PC-9 (cell line): Measurements from ENCODE around the gene LINGO3.

ENCODE experiments used
- EZH2 ChIP-seq: fragments of 200-600 bp; sonication (generic); IDR thresholded peaks from 2 replicates; pipeline ENCODE4 v1.8.0; 2017; ENCODE audit warnings: antibody characterized with exemption, low read depth
- TF ChIP-seq, protein P1 (sequence below): fragments of 200-600 bp; sonication (generic); conservative IDR thresholded peaks from 2 replicates; pipeline ENCODE4 v1.6.1; 2017; ENCODE audit warnings: mixed run types, antibody characterized with exemption, mild to moderate bottlenecking, moderate library complexity

DNA sequence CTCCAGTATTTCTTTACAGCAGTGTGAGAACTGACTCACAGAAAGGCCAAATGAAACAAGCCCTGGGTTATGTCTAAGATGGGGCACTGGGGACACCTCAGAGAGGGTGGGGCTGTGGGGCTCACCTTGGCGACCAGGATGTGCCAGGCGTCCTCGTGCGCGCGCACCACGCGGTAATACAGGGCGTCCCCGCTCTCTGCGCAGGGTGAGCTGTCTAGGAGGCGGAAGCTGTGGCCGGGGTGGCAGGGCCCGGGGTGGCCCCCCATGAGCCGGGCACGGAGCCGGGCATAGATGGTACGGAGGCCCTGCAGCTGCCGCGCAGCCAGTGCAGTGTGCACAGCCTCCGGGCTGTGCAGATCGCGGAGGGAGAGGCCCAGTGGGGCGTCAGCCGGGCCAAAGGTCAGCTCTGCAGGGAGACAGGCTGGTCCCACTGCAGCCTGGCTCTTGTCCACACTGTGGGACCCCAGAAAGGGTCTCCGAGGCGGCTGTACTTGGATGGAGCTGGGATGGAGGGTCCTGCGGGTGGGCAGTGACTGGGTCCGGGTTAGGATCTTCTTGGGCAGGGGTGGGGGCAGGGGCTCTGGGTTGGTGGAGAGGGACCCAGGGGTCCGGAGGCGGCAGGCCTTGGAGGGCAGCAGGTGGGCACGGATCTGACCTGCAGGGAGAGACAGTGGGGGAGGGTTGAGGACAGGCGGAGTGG, 29.3 kb downstream of the LINGO3 start:
- TF ChIP-seq, protein P1, sequence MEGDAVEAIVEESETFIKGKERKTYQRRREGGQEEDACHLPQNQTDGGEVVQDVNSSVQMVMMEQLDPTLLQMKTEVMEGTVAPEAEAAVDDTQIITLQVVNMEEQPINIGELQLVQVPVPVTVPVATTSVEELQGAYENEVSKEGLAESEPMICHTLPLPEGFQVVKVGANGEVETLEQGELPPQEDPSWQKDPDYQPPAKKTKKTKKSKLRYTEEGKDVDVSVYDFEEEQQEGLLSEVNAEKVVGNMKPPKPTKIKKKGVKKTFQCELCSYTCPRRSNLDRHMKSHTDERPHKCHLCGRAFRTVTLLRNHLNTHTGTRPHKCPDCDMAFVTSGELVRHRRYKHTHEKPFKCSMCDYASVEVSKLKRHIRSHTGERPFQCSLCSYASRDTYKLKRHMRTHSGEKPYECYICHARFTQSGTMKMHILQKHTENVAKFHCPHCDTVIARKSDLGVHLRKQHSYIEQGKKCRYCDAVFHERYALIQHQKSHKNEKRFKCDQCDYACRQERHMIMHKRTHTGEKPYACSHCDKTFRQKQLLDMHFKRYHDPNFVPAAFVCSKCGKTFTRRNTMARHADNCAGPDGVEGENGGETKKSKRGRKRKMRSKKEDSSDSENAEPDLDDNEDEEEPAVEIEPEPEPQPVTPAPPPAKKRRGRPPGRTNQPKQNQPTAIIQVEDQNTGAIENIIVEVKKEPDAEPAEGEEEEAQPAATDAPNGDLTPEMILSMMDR: no peak
- no peak for TF ChIP-seq EZH2
